Stimulated activated effector memory CD8-positive, alpha-beta T cell treated with anti-CD3 and anti-CD28 coated beads, Interleukin-12 subunit alpha, Interleukin-12 subunit beta, amount 100 ng/mL, for 72 hours (primary cell): ENCODE results near the gene PHLDA1.

Experiments used
- ATAC-seq: fragments of 150-1000 bp; cut with Tn5 transposase; 2 replicates; pipeline ENCODE4 v1.10.0; 2021
- DNase-seq, 2 donors: peaks; one replicate each; pipeline ENCODE4 v3.0.0; 2021 to 2022; ENCODE audit warnings: low spot score in 2 of 2
- H3K27ac Mint-ChIP-seq: one replicate; pipeline ENCODE4 v1.8.0; 2022; ENCODE audit warnings: mild to moderate bottlenecking, mixed read lengths
- H3K36me3 Mint-ChIP-seq: one replicate; pipeline ENCODE4 v1.8.0; 2022; ENCODE audit warnings: mild to moderate bottlenecking, mixed read lengths
- H3K4me1 Mint-ChIP-seq: one replicate; pipeline ENCODE4 v1.8.0; 2022; ENCODE audit warnings: mixed read lengths
- H3K4me3 Mint-ChIP-seq: one replicate; pipeline ENCODE4 v1.8.0; 2022; ENCODE audit warnings: mild to moderate bottlenecking, mixed read lengths
- H3K9me3 Mint-ChIP-seq: one replicate; pipeline ENCODE4 v1.8.0; 2022; ENCODE audit warnings: mixed read lengths

The PHLDA1 gene

GRCh38 chr12:76031414-76032042, at the start of gene PHLDA1:
TSS of gene PHLDA1 (minus strand) at chr12:76031776.
- H3K4me3 Mint-ChIP-seq, result peak within 1 kb of the TSS; percentile 90
- peak; percentile 89 for ATAC-seq
- DNase-seq, result peak; percentile 86 to 97
- H3K9me3 Mint-ChIP-seq, result no peaks in the 10 kb centered on the region
- peak within 1 kb of the TSS; percentile 98 for H3K27ac Mint-ChIP-seq
- peaks cover 63% of the 10 kb centered on the region for H3K36me3 Mint-ChIP-seq
- peaks cover 45% of the 10 kb centered on the region for H3K4me1 Mint-ChIP-seq

- Mint-ChIP-seq H3K9me3 (no peaks in the 10 kb centered on the region), H3K4me3 (peak overlapping the region; percentile 99), H3K27ac (no peak overlapping the region), H3K36me3 (peaks cover 90% of the 10 kb centered on the region), H3K4me1 (peaks cover 64% of the 10 kb centered on the region)
- DNase-seq (no peak), ATAC-seq (no peak)
Measured at GRCh38 chr12:76080729-76081415, 49.3 kb upstream of the PHLDA1 start.

GRCh38 chr12:76080017-76080728, 48.6 kb upstream of the PHLDA1 start:
- Mint-ChIP-seq H3K4me3 (no peak overlapping the region), H3K4me1 (peaks cover 60% of the 10 kb centered on the region), H3K36me3 (peaks cover 91% of the 10 kb centered on the region), H3K9me3 (no peaks in the 10 kb centered on the region), H3K27ac (no peak overlapping the region)
- no peak for DNase-seq
- ATAC-seq, result no peak

DNA sequence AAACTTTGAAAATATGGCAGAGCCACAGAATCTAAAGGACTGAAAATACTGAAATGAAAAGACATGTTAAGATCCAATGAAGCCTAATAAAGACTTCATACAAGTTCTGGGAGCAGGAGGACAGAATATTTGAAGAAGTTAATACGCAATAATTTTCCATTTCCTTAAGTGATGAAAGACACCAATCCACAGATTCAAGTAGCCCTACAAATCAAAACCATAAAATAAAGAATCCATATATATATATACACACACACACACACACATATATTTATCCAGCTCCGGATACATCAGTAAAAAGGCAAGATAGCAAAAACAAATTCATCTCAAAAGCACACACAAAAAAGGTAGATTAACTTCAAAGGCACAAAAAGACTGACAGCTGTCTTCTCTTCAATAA, 47.2 kb upstream of the PHLDA1 start:
- Mint-ChIP-seq H3K4me1 (peaks cover 64% of the 10 kb centered on the region), H3K9me3 (no peaks in the 10 kb centered on the region), H3K36me3 (peaks cover 86% of the 10 kb centered on the region), H3K4me3 (no peak overlapping the region), H3K27ac (no peak overlapping the region)
- no peak for DNase-seq
- no peak for ATAC-seq

- Mint-ChIP-seq H3K4me1 (peaks cover 66% of the 10 kb centered on the region), H3K9me3 (no peaks in the 10 kb centered on the region), H3K27ac (no peak overlapping the region), H3K36me3 (peaks cover 87% of the 10 kb centered on the region), H3K4me3 (no peak overlapping the region)
- ATAC-seq (no peak), DNase-seq (no peak)
Measured at GRCh38 chr12:76075448-76075847, 43.9 kb upstream of the PHLDA1 start.

DNA sequence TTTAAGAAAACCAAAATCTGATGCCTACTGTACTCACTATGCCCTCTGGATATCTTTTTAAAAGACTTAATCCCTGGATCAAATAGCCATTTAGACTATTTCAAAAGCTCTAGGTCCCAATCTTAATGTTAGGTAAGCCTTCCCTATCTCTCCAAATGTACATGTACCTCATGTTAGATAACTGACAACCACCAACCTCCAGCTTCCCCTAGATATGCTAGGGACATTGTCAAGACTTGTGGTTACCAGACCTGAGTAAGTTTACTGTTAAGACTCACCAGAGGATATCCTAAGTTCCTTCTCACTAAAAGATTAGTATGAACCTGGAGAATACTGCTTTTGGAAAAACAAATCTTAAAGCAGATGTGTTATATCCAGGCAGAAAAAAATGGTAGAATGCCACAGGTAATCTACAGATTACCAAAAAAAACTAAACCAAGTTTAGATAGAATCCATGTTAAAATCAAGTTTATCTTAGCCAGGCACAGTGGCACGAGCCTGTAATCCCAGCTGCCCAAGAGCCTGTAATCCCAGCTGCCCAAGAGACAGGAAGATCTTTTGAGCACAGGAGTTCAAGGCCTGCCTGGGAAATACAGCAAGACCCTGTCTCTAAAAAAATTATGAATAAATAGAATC, 43.2 kb upstream of the PHLDA1 start:
- H3K36me3 Mint-ChIP-seq, result peaks cover 87% of the 10 kb centered on the region
- H3K27ac Mint-ChIP-seq, result no peak overlapping the region
- no peak overlapping the region for H3K4me3 Mint-ChIP-seq
- peak; percentile 51 for ATAC-seq
- H3K4me1 Mint-ChIP-seq, result peaks cover 64% of the 10 kb centered on the region
- DNase-seq, result no peak
- H3K9me3 Mint-ChIP-seq, result no peaks in the 10 kb centered on the region

- Mint-ChIP-seq H3K9me3 (no peaks in the 10 kb centered on the region), H3K4me3 (no peak overlapping the region), H3K4me1 (peaks cover 59% of the 10 kb centered on the region), H3K27ac (no peak overlapping the region), H3K36me3 (peaks cover 87% of the 10 kb centered on the region)
- ATAC-seq, result no peak
- DNase-seq, result no peak
Measured at GRCh38 chr12:76073561-76073960, 42.0 kb upstream of the PHLDA1 start.

GRCh38 chr12:76072568-76072967, 41.0 kb upstream of the PHLDA1 start:
- no peaks in the 10 kb centered on the region for H3K9me3 Mint-ChIP-seq
- DNase-seq (no peak), ATAC-seq (no peak)
- peaks cover 57% of the 10 kb centered on the region for H3K4me1 Mint-ChIP-seq
- no peak overlapping the region for H3K4me3 Mint-ChIP-seq
- H3K36me3 Mint-ChIP-seq, result peaks cover 87% of the 10 kb centered on the region
- H3K27ac Mint-ChIP-seq, result no peak overlapping the region

DNA sequence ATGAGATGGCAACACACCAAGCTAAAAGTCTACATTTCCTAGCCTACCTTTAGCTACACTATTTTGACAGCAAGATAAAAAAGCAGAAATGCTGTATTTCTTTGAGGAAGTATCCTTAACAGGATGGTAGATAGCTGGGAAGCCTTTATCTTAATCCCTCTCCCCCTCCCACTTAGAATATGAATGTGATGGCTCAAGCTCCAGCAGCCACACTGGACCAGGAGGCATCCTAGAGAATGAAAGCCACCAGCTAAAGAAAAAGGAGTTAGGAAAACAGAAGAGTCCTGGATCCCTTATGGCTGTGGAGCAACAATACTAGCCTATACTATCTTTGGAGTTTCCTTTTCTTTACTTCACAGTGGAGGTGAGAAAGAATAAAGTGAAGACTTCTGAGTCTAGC, 37.8 kb upstream of the PHLDA1 start:
- H3K4me3 Mint-ChIP-seq, result no peak overlapping the region
- ATAC-seq (no peak), DNase-seq (no peak)
- H3K9me3 Mint-ChIP-seq, result peaks cover 11% of the 10 kb centered on the region
- peaks cover 100% of the 10 kb centered on the region for H3K36me3 Mint-ChIP-seq
- H3K4me1 Mint-ChIP-seq, result peaks cover 39% of the 10 kb centered on the region
- H3K27ac Mint-ChIP-seq, result peak overlapping the region; percentile 20

DNA sequence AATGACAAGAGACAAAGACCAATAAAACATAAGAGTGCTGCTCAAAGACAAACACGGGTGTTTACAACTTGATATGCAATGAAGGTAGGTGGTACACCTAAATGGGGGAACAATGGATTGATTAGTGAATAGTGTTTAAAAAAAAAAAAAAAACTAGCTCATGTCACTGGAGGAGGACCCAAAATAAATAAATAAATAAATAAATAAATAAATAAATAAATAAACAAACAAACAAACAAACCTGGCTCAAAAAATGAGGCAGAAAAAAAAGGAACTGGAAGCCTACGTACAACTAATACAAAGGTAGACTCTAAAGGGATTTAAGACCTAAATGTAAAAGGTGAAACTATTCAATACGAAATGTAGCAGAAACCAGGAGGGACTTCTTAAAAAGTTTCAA, 34.3 kb upstream of the PHLDA1 start:
- ATAC-seq (no peak), DNase-seq (no peak)
- Mint-ChIP-seq H3K4me1 (peaks cover 38% of the 10 kb centered on the region), H3K36me3 (peaks cover 100% of the 10 kb centered on the region), H3K27ac (no peak overlapping the region), H3K4me3 (no peak overlapping the region), H3K9me3 (peaks cover 11% of the 10 kb centered on the region)

- DNase-seq (no peak), ATAC-seq (no peak)
- peaks cover 31% of the 10 kb centered on the region for H3K4me1 Mint-ChIP-seq
- no peak overlapping the region for H3K27ac Mint-ChIP-seq
- no peak overlapping the region for H3K4me3 Mint-ChIP-seq
- peaks cover 100% of the 10 kb centered on the region for H3K36me3 Mint-ChIP-seq
- H3K9me3 Mint-ChIP-seq, result peaks cover 11% of the 10 kb centered on the region
Measured at GRCh38 chr12:76064904-76065303, 33.3 kb upstream of the PHLDA1 start.

- Mint-ChIP-seq H3K4me3 (no peak overlapping the region), H3K4me1 (peaks cover 27% of the 10 kb centered on the region), H3K27ac (no peak overlapping the region), H3K36me3 (peaks cover 100% of the 10 kb centered on the region), H3K9me3 (peaks cover 4% of the 10 kb centered on the region)
- ATAC-seq (no peak), DNase-seq (no peak)
Measured at GRCh38 chr12:76060111-76060510, 28.5 kb upstream of the PHLDA1 start.

DNA sequence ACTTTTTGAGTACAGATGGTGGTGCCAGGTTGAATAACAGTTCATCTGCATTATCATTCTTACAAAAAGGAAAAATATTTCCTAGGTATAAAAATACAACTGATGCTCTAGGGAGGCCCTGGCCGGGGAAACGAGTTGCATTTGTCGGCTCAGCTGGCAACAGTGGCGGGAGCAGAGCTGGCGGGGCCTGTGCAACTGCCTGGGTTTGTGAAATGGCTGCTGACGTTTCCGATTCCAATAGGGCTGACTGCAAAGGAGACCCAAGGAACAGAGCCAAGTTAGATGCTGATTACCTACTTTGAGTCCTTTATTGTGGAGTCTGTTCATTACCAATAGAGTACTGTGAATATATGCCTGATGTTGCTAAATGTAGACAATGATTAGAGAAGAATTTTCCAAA, 25.8 kb upstream of the PHLDA1 start:
- H3K27ac Mint-ChIP-seq, result no peak overlapping the region
- H3K4me3 Mint-ChIP-seq, result no peak overlapping the region
- peaks cover 14% of the 10 kb centered on the region for H3K4me1 Mint-ChIP-seq
- H3K36me3 Mint-ChIP-seq, result peaks cover 100% of the 10 kb centered on the region
- no peak for ATAC-seq
- no peaks in the 10 kb centered on the region for H3K9me3 Mint-ChIP-seq
- no peak for DNase-seq

- H3K9me3 Mint-ChIP-seq, result no peaks in the 10 kb centered on the region
- ATAC-seq, result no peak
- H3K4me1 Mint-ChIP-seq, result peaks cover 6% of the 10 kb centered on the region
- H3K27ac Mint-ChIP-seq, result no peak overlapping the region
- no peak for DNase-seq
- peaks cover 100% of the 10 kb centered on the region for H3K36me3 Mint-ChIP-seq
- no peak overlapping the region for H3K4me3 Mint-ChIP-seq
Measured at GRCh38 chr12:76055393-76055792, 23.8 kb upstream of the PHLDA1 start.

DNA sequence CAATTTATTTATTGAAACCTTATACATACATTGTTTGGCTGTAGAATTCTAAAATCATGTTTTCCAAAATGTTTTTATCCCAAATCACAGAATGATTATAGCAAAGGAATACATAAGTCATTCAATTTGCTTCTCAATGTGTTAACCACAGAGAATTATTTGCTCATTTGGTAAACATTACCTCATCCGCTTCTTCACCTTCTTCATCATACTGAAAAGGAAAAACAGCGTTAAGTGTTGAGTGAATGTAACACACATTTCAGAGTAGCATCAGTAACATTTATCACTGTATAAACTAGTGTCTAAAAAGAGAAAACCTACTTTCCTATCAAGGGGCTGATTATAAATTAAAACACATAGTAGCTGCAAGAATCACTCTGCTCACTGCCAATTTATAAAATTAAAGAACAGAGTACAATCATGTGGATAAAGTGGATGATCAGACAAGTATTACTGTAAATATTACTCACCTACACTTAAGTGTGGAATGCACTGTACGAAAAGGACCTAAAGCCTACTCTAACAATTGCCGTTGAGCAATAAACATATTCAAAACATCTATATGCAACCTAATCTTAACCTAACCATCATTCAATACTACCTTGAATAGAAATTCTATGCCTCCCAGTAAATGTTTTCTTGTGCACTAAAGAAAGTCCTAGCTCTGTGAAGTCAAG, 18.1 kb upstream of the PHLDA1 start:
- no peak overlapping the region for H3K4me3 Mint-ChIP-seq
- DNase-seq, result no peak
- peak; percentile 67 for ATAC-seq
- peaks cover 100% of the 10 kb centered on the region for H3K36me3 Mint-ChIP-seq
- H3K9me3 Mint-ChIP-seq, result no peaks in the 10 kb centered on the region
- peak overlapping the region; percentile 44 for H3K27ac Mint-ChIP-seq
- H3K4me1 Mint-ChIP-seq, result no peaks in the 10 kb centered on the region
